ENCODE measurements around the gene ARHGEF25. TPM values are rescaled to one million over a fixed set of nuclear protein-coding genes. Genes with fewer than 3 reads are reported as not detected.
"Not testable (repeated sequence)": the region's sequence is repeated elsewhere in the genome, so short reads cannot be mapped to it uniquely, and the experiment has no call there.

The ARHGEF25 gene
- total RNA-seq, 1 donor from 2014 or later = 0.68 TPM

GRCh38 chr12:57609781-57610553 lies 1.3 kb upstream of the ARHGEF25 start:
- DNase-seq = no peak

GRCh38 chr12:57610554-57611107 lies 604 bp upstream of the ARHGEF25 start:
- DNase-seq = no peak

- DNase-seq = no peak
Observed at GRCh38 chr12:57611827-57612710, 834 bp downstream of the ARHGEF25 start.

GRCh38 chr12:57612711-57613426 lies 1.6 kb downstream of the ARHGEF25 start:
- no peak for DNase-seq

GRCh38 chr12:57613427-57614109 lies 2.3 kb downstream of the ARHGEF25 start:
- DNase-seq = no peak

GRCh38 chr12:57614178-57614947 lies 3.1 kb downstream of the ARHGEF25 start:
- DNase-seq = peak; percentile 19

- DNase-seq = no peak
Observed at GRCh38 chr12:57614948-57615500, 3.8 kb downstream of the ARHGEF25 start.

- no peak for DNase-seq
Observed at GRCh38 chr12:57615637-57616036, 4.4 kb downstream of the ARHGEF25 start.

- DNase-seq = no peak
Observed at GRCh38 chr12:57616383-57617101, 5.3 kb downstream of the ARHGEF25 start.

- DNase-seq = no peak
Observed at GRCh38 chr12:57617942-57618341, 6.7 kb downstream of the ARHGEF25 start.

- DNase-seq = not testable (repeated sequence)
Observed at GRCh38 chr12:57618431-57618830, 7.2 kb downstream of the ARHGEF25 start.

- DNase-seq = no peak
Observed at GRCh38 chr12:57618966-57619433, 7.8 kb downstream of the ARHGEF25 start.

- no peak for DNase-seq
Observed at GRCh38 chr12:57619434-57620244, 8.4 kb downstream of the ARHGEF25 start.

GRCh38 chr12:57620245-57620935 lies 9.2 kb downstream of the ARHGEF25 start:
- DNase-seq = no peak

GRCh38 chr12:57620936-57621496 lies 9.8 kb downstream of the ARHGEF25 start:
- no peak for DNase-seq

GRCh38 chr12:57621497-57622292 lies 10.5 kb downstream of the ARHGEF25 start:
- DNase-seq = peak; percentile 54
